Mucosa of descending colon (tissue), 3 donors: ENCODE measurements around the gene TMSB4X. TPM values are rescaled to one million over a fixed set of nuclear protein-coding genes. Genes with fewer than 3 reads are reported as not detected.
A peak's percentile ranks its signal among the peaks of the same experiment; 100 is the strongest.

Experiments
- ATAC-seq: fragments of 200-7000 bp; cut with Tn5 transposase; one replicate; pipeline ENCODE4 v1.9.1; 2020; ENCODE audit warnings: mild to moderate bottlenecking, moderate library complexity
- DNase-seq, 3 donors: peaks; one replicate each; pipeline ENCODE4 v3.0.0-alpha.2; 2020
- H3K36me3 ChIP-seq: fragments of 200-600 bp; one replicate; pipeline ENCODE4 v1.8.0; 2021; ENCODE audit warnings: low read depth, mild to moderate bottlenecking
- H3K4me1 ChIP-seq: fragments of 200-600 bp; one replicate; pipeline ENCODE4 v1.8.0; 2021; ENCODE audit warnings: low read depth, mild to moderate bottlenecking
- H3K4me3 ChIP-seq: fragments of 200-600 bp; one replicate; pipeline ENCODE4 v1.8.0; 2021; ENCODE audit warnings: mild to moderate bottlenecking
- H3K9me3 ChIP-seq: fragments of 200-600 bp; one replicate; pipeline ENCODE4 v1.8.0; 2021; ENCODE audit warnings: mild to moderate bottlenecking
- intact Hi-C, 2 donors: fragments of 100-400 bp; cut with DNase I in 1 of 2; cut with micrococcal nuclease in 1 of 2; formaldehyde crosslinking; loops; one replicate each; pipeline versions ENCODE4 v1.11.0 to v1.11.1; 2022; cut with DNase I, micrococcal nuclease
- total RNA-seq, 3 donors: library from RNA; stranded (reverse); fragmentation: NEBNext Ultra II Directional in 2 of 3; extraction: Animal tissue kit (Norgen Biotek cat#: 25700) in 2 of 3; gene quantifications; one replicate each; pipeline versions ENCODE4 v1.2.1 to v1.2.4, GENCODE V29; 2021 to 2023
- TF ChIP-seq, protein P1 (sequence below): fragments of 200-600 bp; IDR thresholded peaks from one replicate; pipeline ENCODE4 v1.8.0; 2022; ENCODE audit warnings: antibody characterized with exemption, mild to moderate bottlenecking
- donor health status: DM: no; HTN: no; CAD: no; lungs with moderate emphysema.
- donor health status: DM: no; HTN: no; CAD: no.
- donor health status: DM: no; HTN: yes; CAD: no.

Gene TMSB4X
- total RNA-seq, 3 donors from 2014 or later = 2,288 to 5,392 (median 5,014) TPM

DNA sequence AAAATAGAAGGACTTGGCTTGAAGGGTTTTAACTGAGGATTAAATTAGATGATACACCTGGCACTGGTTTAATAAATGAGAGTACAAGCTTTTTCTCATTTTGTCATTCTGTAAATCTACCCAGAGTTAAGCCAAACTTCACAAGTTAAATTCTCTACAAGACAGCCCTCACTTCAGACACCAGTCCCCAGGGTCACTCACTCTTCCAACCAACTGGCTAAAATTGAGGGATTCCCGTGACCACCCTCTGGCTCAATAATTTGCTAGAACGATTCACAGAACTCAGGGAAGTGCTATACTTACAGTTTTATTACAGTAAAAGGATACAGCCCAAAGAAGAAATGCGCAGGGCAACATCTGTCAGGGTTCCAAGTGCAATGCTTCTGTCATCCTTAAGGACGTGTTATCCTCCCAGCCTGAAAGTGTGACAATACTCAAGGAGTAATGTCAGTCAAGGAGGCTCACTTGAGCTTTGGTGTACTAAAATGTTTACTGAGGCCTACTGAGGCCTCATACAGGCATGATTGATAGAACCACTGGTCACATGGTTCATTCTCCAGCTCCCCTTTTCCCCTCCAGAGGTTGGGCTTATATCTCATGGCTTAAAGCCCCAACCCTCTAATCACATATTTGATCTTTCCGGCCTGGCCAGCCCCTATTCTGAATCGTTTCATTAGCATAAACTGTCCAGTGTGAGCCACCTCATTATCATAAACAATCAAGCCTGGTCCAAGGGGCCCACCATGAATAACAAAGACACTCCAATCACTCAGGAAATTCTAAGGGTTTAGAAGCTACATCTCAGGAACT is 9.6 kb upstream of the TMSB4X start:
- Histone ChIP-seq H3K9me3 (no peaks in the 10 kb centered on the region), H3K4me3 (no peak overlapping the region), H3K4me1 (no peaks in the 10 kb centered on the region), H3K36me3 (no peaks in the 10 kb centered on the region)
- DNase-seq = no peak
- no peak for ATAC-seq
- intact Hi-C loops = no loop called here
- TF ChIP-seq, protein P1, sequence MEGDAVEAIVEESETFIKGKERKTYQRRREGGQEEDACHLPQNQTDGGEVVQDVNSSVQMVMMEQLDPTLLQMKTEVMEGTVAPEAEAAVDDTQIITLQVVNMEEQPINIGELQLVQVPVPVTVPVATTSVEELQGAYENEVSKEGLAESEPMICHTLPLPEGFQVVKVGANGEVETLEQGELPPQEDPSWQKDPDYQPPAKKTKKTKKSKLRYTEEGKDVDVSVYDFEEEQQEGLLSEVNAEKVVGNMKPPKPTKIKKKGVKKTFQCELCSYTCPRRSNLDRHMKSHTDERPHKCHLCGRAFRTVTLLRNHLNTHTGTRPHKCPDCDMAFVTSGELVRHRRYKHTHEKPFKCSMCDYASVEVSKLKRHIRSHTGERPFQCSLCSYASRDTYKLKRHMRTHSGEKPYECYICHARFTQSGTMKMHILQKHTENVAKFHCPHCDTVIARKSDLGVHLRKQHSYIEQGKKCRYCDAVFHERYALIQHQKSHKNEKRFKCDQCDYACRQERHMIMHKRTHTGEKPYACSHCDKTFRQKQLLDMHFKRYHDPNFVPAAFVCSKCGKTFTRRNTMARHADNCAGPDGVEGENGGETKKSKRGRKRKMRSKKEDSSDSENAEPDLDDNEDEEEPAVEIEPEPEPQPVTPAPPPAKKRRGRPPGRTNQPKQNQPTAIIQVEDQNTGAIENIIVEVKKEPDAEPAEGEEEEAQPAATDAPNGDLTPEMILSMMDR = no peak

GRCh38 chrX:12966151-12966550 is 8.8 kb upstream of the TMSB4X start:
- Histone ChIP-seq H3K4me1 (peaks cover 2% of the 10 kb centered on the region), H3K4me3 (no peak overlapping the region), H3K36me3 (no peaks in the 10 kb centered on the region), H3K9me3 (no peaks in the 10 kb centered on the region)
- intact Hi-C loops = no loop called here
- DNase-seq = no peak
- ATAC-seq = no peak
- TF ChIP-seq, protein P1 = no peak

GRCh38 chrX:12967711-12968465 is 7.0 kb upstream of the TMSB4X start:
- ATAC-seq = peak; percentile 42
- Histone ChIP-seq H3K36me3 (no peaks in the 10 kb centered on the region), H3K4me1 (peaks cover 2% of the 10 kb centered on the region), H3K9me3 (no peaks in the 10 kb centered on the region), H3K4me3 (no peak overlapping the region)
- intact Hi-C loops = no loop called here
- TF ChIP-seq, protein P1 = no peak
- no peak for DNase-seq

DNA sequence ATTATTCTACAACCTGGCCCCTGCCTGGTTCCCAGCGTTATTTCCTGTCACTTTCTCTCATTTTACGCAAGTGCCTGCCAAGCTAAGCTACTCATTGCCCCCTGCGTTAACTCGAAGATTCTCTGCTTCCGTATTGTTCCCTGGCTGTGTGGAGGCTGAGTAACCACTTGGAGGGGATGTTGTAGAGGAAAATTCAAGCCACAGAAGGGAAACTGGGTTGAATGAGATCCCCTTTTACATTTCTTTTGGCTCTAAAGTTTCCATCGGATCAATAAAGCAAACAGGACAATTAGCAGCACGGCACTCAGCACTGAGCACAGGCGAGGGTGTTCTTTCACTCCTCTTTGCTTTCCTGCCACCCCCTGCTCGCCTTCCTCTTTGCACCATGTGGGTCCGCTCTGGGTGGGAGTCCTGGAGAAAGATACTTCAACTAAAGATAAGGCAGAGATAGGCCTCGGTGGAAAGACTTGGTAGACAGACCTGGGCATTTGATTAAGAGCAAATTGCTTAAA is 4.2 kb upstream of the TMSB4X start:
- Histone ChIP-seq H3K36me3 (no peaks in the 10 kb centered on the region), H3K4me1 (peaks cover 2% of the 10 kb centered on the region), H3K9me3 (no peaks in the 10 kb centered on the region), H3K4me3 (no peak overlapping the region)
- TF ChIP-seq, protein P1 = no peak
- intact Hi-C loops = loop anchor here in 1 of 2 donors (10.0 kb wide), 1 partner anchor 514 kb away; no protein-coding TSS in a partner anchor
- peak in 1 of 3 donors; percentile 47 for DNase-seq
- ATAC-seq = peak; percentile 15

DNA sequence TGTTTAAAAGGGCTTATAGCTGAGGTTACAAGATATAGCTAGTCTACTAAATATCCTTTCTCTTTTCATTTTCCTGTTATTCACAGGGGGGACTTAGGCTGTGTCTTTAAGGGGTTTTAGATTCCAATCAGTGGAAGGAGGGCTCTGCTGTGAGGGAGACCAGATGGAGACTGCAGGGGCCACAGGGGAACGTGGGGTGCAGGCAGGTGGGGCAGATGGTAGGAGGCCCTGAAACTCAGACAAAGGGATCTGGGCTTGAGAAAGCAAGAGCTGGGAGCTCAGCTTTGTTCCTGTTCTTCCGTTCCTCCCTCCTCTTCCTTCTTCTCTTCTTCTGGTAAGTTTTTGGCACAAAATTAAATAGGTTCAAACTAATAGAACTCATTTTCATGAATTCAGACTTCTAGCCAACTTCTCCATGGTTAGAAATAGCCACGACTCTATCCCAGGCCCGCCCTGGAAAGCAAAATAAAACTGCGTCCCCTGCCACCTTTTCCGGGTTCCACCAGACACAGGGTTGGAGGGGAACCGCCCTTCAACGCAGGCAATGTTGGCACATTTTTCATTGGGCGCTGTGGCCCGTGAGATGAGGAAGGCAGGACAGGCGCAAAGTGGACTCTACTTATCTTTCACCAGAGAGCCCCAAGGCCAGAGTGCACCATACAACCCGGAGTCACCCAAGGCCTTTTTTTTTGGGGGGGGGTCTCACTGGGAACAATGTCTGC is 3.5 kb upstream of the TMSB4X start:
- Histone ChIP-seq H3K4me1 (peaks cover 2% of the 10 kb centered on the region), H3K4me3 (no peak overlapping the region), H3K36me3 (no peaks in the 10 kb centered on the region), H3K9me3 (no peaks in the 10 kb centered on the region)
- ATAC-seq (no peak), DNase-seq (peak; percentile 38 to 66 (median 61))
- intact Hi-C loops = loop anchor here in 1 of 2 donors (10.0 kb wide), 1 partner anchor 513 kb away; no protein-coding TSS in a partner anchor
- TF ChIP-seq, protein P1 = no peak
